Cardiac ventricle fibroblast (primary cell): ENCODE measurements around the gene NCKAP1. TPM values are rescaled to one million over a fixed set of nuclear protein-coding genes. Genes with fewer than 3 reads are reported as not detected.

ENCODE experiments used
- total RNA-seq: library from RNA; depleted of rRNA; stranded (reverse); fragments of >200 nt; gene quantifications from 2 replicates; pipeline ENCODE4 v1.2.3, GENCODE V29; 2015

NCKAP1 gene
- 72.5 and 132 TPM in 2 replicates for total RNA-seq

GRCh38 chr2:183038341-183039300 is at the start of gene NCKAP1:
Gene NCKAP1, minus strand, starts transcription at chr2:183038457. Its CDS starts 358 bp downstream, at chr2:183038099.

GRCh38 chr2:183078464-183079138 is 40.3 kb upstream of the NCKAP1 start, which contains the start of gene DUSP19:
Gene DUSP19, plus strand, starts transcription at chr2:183078747. Its CDS starts 187 bp downstream, at chr2:183078934.

DNA sequence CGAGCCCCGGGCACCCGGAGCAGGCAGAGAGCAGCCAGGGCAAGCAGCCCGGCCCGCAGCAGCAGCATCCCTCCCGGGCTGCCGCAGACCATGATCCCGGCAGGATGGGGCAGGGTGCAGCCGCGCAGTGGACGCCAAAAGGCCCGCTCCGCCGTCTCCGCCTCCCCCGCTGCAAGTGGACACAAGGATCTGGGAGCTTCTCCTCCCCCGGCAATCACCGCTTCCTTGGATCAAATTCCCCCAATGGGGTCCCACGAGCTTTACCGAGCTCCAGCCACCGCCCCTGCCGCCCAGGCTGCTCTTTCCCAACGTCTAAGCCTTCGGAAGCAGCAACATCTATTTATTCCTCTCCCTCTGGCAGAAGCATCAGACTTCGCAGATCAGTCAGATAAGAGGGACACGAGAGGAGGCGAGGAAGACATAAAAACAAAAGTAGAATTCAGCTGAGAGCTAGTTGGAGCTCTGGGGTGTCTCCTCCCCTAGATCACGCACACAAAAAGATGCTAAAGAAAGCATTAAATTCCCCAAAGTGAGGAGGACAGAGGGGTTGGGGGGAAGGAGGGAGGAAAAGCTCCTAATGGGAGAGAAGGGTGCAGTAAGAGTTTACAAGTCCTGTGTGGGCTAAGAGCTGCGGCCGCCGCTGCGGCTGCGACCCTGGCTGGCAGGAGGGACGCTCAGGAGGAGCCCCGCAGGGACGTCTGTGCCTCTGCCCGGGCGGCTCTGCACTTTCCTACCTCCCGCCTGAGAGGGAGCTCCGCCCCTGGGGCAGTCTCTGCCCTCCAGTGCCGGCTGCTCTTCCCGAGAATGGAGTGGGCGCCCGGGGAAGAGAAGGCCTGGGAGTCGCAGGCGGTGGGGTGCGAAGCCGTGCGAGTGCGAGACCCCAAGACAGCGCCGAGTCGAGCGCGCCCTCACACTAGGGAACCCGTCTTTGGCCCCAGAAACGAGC is 171.5 kb downstream of the NCKAP1 start, which contains the start of gene FRZB:
FRZB (minus strand) TSS at position 177 of the 946 bp plus-strand sequence; CDS start at position 92, 85 bp downstream.

Other genes with a start within 250 kb of the NCKAP1 start
- not detected in 2 replicates for gene FRZB, start 171.8 kb downstream of the NCKAP1 start, total RNA-seq
- 1.9 and 4.2 TPM in 2 replicates for gene DUSP19, start 40.3 kb upstream of the NCKAP1 start, total RNA-seq
- gene NUP35, start 86.0 kb upstream of the NCKAP1 start, total RNA-seq, result 5.6 and 6.7 TPM in 2 replicates